GM21360 (cell line): ENCODE data around the gene UNCX.
"Not testable (repeated sequence)": the region's sequence is repeated elsewhere in the genome, so short reads cannot be mapped to it uniquely, and the experiment has no call there.

Experiments
- ATAC-seq: cut with Tn5 transposase; IDR thresholded peaks from one replicate; pipeline ENCODE4 v1.9.1; 2021; ENCODE audit warnings: mild to moderate bottlenecking, moderate library complexity; ENCODE audit not compliant: unreplicated experiment

The UNCX gene

DNA sequence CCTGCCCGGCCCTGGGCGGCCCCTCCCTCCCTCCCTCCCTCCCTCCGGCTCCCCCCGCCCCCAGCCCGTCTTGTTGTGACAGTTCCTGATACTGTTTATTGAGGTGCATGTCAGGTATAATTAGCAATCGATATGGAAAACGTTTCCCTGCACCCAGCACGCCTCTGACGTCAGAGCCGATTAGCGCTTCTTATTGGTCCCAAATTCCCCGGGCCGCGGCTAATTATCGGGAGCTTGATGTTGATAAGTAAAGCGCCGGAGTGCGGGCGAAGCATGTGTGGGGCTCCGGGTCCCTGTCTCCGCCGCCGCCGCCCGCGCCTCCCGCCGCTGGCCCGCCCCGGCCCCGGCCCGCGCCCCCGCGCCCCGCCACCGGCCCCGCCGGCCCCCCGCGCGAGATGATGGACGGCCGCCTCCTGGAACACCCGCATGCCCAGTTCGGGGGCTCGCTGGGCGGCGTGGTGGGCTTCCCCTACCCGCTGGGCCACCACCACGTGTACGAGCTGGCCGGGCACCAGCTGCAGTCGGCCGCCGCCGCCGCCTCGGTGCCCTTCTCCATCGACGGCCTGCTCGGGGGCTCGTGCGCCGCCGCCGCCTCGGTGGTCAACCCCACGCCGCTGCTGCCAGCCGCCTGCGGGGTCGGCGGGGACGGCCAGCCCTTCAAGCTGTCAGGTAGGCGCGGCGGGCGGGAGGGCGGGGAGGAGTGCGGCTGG, at the start of gene UNCX:
Gene UNCX, plus strand, starts transcription at position 250 of the 710 bp plus-strand sequence. Its CDS starts 146 bp downstream, at position 396.
- no peak for ATAC-seq

DNA sequence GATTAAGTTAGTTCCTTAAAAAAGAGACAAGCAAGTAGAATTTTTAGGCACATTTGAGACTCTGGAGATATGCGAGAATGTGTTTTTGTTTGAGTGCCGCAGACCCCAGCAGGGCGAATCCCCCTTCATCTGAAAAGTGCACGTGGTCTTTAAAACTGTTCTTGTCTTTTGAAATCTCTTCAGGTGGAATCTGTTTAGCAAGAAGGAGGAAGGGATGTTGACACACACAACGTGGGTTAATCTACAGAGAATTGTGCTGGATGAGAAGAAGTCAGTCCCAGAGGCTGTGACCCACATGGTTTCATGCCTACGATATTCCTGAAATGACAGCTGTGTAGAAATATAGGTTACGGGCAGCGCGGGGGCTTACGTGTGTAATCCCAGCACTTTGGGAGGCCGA, 45.5 kb upstream of the UNCX start:
- no peak for ATAC-seq

DNA sequence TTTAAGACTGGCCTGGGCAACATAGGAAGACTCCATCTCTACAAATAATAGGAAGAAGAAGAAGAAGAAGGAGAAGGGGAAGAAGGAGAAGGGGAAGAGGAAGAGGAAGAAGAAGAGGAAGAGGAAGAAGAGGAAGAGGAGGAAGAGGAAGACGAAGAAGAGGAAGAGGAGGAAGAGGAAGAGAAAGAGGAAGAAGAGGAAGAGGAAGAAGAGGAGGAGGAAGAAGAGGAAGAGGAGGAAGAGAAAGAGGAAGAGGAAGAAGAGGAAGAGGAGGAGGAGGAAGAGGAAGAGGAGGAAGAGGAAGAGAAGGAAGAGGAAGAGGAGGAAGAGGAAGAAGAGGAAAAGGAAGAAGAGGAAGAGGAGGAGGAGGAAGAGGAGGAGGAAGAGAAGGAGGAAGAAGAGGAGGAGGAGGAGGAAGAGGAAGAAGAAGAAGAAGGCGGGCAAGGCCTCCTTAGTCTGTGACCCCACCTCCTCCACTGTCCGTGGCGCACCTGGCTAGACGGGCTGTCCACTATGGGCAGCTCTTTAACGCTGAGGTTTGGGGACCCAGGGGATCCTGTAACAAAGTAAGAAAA, 43.9 kb upstream of the UNCX start:
- no peak for ATAC-seq

DNA sequence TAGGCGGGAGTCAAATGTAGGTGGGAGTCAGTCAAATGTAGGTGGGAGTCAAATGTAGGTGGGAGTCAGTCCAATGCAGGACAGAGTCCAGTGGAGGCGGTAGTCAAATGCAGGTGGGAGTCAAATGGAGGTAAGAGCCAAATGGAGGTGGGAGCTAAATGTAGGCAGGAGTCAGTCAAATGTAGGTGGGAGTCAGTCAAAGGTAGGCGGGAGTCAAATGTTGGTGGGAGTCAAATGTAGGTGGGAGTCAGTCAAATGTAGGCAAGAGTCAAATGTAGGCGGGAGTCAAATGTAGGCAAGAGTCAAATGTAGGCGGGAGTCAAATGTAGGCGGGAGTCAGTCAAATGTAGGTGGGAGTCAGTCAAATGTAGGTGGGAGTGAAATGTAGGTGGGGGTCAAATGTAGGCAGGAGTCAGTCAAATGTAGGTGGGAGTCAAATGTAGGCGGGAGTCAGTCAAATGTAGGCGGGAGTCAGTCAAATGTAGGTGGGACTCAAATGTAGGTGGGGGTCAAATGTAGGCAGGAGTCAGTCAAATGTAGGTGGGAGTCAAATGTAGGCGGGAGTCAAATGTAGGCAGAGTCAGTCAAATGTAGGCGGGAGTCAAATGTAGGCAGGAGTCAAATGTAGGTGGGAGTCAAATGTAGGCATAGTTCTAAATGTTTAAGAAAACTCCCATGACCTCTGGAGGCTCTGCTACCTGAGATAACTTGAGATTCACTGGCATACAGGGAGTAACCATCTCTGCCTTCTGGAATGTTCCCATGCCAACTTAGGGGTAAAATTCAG, 42.5 kb upstream of the UNCX start:
- ATAC-seq = no peak

DNA sequence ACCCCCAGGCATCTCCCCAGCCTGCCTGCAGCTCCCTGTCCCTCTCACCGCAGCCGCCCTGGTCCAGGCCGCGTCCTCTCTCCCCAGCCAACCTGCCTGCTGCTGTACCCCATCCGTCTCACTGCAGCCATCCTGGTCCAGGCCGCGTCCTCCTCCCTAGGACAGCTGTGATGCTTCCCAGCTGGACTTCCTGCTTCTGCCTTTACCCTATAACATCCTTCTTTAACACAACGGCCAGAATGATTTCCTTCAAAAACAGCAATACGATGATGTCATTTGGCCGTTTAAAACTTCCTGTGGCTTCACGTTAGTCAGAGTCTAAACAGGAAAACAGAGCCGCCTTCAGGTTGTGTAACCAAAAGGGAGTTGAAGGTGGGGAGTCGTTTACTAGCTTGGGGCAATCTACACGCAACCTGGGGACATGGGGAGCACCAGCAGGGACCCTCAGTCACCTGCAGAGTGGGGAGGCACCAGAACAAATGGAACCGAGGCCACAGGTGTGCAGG, 40.4 kb upstream of the UNCX start:
- no peak for ATAC-seq

DNA sequence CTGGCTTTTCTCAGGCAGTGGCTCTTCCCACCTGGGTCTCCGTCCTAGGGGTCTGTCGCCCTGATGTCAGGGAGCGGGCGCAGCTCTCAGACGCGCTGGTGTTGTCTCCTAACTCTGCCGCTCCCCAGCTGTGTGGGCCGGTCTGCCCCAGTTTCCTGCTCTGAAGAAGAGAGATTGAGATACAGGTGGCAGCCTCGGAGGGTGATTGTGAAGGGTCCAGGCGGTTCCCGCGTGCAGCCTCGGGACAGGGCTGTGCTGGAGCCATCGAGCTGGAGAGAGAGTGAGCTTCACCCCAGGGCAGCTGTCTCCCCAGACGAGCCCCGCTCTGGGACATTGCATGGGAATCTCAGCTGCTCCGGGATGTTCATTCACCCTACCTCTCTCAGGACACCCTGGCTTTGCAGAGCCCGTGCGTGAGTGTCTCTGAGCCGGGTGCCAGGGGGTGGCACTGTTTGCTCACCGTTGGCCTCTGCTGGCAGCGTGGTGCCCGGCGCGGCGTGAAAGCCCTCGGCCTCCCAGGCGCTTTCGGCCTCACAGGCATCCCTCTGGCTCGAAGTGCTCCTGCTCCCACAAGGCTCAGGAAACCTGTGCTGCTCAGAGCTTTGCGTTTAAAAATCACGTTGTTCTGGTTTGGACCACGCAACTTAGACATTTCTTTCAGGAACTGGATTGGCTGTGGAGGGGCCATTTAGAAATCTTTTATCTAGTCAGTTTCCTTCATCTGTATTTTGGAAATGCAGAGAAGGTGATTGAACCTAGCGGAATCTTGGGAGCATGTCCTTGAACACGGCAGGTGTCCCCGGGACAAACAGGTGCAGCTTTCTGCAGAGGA, 38.9 kb upstream of the UNCX start:
- no peak for ATAC-seq

DNA sequence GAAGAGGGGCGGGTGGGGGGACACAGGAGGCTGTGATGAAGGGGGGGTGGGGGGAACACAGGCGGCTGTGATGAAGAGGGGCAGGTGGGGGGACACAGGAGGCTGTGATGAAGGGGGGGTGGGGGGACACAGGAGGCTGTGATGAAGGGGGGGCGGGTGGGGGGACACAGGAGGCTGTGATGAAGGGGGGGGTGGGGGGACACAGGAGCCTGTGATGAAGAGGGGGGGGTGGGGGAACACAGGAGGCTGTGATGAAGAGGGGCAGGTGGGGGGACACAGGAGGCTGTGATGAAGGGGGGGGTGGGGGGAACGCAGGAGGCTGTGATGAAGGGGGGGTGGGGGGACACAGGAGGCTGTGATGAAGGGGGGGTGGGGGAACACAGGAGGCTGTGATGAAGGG, 36.2 kb upstream of the UNCX start:
- ATAC-seq = not testable (repeated sequence)

DNA sequence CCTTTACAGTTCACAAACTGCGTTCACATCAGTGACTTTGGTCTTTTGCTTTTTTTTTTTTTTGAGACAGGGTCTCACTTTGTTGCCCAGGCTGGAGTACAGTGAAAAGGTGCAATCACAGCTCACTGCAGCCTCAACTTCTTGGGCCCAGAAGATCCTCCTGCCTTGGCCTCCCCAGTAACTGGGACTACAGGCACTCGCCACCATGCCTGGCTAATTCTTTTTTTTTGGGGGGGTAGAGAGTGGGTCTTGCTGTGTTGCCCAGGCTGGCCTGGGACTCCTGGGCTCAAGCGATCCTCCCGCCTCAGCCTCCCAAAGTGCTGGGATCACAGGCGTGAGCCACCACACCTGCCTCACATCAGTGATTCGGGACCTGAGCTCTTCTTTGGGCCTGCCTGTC, 35.7 kb upstream of the UNCX start:
- no peak for ATAC-seq

DNA sequence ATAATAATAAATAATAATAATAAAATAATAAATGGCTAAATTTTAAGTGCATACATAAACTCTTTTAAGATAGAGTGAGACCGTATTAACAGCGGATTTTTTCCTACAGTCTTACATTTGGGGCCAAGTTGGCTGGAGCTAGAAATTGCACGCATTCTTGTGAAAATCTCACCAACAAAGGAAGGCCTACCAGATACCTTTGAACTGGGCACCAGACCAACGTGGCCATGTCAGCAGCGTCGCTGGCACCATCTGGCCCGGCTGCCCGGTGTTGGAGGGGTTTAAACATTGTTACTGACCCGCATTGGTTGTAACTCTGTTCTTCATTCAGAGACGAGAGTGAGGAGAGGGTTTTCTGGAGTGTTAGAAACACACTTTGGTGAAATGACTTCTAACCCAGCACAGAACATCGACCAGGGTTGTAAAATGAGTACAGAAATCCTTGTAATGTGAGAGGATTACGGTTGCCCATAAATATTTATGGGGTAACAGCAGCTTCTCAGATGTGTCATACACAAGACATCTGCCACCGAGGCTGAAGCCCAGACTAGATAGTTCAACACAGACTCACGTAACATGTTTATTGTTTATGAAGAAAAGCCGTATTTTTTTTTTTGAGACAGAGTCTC, 34.6 kb upstream of the UNCX start:
- no peak for ATAC-seq

DNA sequence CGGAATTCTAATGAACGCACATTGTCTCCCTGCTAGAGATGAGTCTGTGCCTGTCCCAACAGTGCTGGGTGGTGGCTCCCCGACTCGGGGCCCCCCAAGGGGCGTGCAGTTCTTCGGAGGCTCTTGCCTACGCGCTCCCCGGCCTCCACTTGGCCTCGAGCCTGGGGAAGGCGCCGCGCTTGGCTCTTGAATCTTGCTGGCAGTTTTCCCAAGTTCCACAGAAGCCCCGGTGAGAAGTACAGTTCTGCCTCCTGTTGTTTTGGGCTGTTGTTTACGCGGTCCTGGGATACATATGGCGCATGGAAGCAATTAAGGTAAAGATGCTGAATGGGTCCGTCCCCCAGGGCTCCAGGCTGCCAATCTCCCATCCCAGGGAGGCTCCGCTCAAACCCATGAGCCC, 32.6 kb upstream of the UNCX start:
- ATAC-seq = no peak

DNA sequence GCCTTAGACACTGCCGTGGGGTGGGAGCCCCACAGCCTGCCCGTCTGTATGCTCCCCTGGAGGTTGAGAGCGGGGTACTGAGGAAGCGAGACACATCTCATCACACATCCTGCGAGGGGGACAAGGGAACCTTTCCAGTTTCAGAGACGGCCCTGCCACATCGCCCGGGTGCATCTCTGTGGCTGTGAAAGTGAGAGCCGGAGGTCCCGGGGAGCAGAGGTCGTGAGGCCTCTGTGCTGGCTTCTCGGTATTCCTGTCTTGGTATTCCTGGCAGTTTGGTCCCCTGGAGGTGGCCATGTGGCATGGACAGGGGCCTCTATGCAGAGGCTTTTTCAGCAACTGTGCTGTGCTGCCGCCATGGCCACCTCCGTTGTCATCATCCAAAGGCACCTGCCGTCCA, 30.8 kb upstream of the UNCX start:
- no peak for ATAC-seq

DNA sequence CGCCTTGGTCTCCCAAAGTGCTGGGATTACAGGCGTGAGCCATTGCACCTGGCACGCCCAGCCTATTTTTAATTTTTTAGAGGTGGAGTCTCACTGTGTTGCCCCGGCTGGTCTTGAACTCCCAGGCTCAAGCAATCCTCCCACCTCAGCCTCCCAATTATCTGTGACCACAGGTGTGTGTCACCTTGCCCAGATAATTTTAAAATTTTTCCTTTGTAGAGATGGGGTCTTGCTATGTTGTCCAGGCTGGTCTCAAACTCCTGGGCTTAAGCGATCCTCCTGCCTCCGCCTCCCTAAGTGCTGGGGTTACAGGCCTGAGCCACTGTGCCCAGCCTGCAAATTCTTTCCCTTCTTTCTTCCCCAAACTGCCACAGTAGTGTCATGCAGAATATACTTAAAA, 29.8 kb upstream of the UNCX start:
- not testable (repeated sequence) for ATAC-seq

DNA sequence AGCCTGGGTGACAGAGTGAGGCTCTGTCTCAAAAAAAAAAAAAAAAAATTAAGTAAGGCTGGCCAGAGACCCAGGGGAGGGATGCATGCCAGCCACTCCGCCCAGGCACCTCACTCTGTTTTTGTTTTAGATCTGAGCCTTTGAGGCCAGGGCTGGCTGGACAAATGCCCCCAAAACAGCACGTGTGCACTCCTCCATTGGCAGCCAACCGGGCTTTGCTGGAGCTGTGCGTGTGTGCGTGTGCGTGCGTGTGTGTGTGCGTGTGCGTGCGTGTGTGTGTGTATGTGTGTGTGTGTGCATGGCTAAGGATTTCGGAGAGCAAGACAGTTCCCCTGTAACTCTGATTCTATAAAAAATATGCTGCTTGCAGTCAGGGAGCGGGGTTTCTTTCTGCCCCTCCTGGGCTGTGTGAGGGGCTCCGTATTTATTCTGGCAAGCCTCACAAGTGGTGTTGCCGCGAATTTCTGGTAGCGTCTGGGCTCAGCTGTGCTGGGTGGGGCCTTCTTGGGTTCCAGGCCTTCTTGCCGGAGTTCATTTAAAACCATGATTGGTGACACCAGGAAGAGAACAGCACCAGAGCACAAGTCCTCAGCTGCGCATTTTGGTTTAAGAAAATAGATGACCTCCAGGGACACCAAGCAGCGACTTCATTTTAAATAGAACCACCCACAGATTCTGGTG, 28.1 kb upstream of the UNCX start:
- ATAC-seq = no peak

DNA sequence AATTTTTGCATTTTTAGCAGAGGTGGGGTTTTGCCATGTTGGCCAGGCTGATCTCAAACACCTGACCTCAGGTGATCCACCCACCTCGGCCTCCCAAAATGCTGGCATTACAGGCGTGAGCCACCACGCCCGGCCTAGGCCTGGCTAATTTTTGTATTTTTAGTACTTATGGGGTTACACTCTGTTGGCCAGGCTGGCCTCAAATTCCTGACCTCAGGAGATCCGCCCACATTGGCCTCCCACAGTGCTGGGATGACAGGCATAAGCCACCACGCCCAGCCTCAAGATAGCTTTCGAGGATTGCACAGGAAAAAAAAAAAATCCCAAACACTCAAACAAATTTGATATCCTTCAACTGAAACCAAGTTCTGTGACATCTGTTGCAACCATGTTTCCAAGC, 26.9 kb upstream of the UNCX start:
- ATAC-seq = not testable (repeated sequence)

DNA sequence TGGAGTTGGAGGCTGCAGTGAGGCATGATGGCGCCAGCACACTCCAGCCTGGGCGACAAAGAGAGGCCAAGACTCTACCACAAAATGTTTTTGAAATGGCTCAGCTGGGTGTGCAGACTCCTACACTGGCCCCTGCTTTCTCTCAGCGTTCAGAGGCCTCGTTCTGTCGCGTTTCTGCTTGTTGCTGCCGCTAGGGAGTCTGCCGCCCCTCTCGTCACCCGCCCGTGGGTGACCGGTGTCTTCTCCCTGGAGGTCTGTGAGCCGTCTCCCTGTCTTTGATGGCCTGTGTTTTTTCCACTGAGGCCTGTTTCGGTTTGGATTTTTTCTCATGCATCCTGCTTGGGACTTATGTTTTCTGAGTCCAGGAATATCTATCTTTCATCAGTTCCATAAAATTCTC, 23.6 kb upstream of the UNCX start:
- no peak for ATAC-seq

DNA sequence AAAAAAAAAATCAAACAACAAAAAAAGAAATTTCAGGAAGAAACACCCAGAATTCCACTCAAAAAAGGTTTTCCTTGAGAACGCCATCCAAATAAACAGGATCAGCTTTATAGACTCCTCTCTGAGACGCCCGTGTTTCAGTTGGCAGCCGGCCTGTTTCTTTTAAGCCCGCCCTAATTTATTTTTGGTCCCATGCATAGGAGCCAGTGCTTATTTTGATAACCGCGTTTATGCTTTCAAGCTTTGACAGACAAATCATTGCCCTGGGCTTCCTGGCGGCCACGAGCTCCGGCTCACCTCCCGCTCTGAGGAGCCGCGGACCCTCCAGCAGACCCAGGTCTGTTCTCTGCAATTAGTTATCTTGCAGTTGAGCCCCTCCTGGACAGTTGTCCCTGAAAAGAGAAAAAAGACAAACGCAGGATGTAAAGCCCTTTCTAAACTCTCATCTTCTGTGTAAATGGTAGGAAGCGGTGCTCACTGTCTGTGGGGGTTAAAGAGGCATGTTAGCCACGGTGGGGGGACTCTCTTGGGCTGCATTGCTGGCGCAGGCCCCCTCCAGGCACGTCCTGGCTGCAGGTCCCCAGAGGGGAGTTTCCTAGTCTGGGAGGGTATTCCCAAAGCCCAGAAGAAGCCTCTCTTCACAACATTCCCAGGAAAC, 22.2 kb upstream of the UNCX start:
- no peak for ATAC-seq

DNA sequence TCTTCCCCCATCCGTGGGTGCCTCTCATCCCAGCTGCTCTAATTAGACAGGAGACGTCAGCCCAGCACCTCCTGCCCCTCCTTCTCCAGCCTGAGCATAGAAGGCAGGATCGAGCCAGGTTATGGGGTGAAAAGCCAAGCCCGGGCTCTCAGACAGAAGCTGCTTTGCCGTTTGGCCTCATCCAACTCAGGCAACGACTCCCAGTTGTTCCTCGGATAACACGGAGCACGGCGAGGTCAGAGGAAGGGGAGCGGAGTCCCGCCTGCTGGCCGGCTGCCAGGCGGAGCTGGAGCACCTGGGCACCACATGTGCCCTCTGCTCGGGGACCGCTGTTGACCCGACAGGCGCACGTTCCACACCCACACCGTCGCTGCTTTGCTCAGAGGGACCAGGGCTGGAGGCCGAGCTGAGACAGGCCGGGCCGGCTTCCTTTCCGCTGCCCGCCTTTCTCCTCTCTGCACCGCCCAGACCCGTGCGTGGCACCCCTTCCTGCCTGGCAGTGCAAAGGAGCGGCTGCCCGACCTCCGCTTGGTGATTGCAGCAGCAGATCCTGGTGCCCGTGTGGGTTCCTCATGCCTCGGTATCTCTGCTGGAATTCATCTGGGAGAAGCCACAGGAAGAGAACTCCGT, 21.6 kb upstream of the UNCX start:
- no peak for ATAC-seq

DNA sequence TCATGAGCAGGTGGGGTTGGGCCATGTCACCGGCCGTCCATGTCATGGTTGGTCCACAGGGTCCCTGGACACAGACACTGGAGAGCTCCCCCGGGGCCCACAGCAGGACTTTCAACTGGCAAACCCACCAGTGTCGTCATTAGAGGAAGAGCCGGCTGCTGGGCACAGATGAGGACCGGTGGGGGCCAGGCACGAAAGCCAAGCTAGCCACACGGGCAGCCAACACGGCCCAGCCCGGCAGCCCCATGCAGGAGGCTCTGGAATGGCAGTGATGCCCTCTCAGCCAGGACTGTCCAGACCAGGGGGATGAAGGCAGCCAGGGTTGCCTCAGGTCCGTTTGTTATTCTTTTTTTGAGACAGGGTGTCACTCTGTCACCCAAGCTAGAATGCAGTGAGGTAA, 21.1 kb upstream of the UNCX start:
- no peak for ATAC-seq

DNA sequence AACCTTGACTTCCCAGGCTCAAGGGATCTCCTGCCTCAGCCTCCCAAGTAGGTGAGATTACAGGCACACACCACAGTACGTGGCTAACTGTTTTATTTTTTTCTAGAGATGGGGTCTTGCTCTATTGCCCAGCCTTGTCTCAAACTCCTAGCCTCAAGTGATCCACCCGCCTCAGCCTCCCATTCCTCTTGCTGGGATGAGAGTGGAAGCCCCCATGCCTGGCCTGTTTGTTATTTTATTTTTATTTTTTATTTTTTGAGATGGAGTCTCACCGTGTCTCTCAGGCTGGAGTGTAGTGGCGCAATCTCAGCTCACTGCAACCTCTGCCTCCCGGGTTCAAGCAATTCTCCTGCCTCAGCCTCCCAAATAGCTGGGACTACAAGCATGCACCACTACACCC, 20.6 kb upstream of the UNCX start:
- ATAC-seq = not testable (repeated sequence)
